Hematopoietic multipotent progenitor cell treated with erythropoietin and hydrocortisone succinate and interleukin-3 and kit ligand, for 6 days (in vitro differentiated cells): ENCODE data around the gene ACBD3.

Experiments used
- DNase-seq: peaks from one replicate; pipeline ENCODE4 v3.0.0-alpha.2; 2015

Gene ACBD3

DNA sequence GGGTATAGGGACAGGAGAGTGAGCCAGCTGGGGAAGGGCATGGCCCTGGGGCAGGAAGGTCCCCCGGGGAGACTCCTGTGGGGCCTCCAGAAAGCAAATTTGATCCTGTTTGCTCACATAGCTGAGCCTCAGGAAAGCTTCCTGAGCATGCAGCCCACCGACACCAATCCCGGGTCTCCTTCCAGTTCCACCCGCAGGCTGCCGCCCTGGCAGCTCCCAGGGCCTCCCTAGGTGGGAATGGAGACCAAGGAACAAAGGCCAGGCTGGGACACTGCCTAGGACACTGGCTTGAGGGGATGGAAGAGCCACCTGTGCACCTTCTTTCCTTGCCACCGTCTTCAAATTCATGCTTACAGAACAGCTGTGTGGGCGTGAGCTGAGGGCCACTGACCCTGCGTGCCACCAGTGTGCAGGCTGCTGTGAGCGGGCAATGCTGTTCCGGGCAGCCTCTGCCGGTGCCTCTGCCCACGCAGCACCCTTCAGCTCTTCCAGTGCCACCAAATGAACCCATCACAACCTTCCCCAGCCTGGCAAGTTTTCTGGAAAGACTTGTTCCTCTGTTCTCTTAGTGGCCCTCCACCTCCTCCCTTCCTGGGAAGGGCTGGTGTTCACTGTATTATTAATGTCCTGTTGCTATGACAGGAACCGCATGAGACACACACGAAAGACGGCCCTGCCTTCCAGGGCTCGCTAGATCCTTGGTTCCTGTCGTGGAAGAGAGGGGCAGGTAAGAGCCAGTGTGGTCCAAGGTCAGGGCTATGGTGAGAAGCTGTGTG lies 53.6 kb downstream of the ACBD3 start:
- no peak for DNase-seq

DNA sequence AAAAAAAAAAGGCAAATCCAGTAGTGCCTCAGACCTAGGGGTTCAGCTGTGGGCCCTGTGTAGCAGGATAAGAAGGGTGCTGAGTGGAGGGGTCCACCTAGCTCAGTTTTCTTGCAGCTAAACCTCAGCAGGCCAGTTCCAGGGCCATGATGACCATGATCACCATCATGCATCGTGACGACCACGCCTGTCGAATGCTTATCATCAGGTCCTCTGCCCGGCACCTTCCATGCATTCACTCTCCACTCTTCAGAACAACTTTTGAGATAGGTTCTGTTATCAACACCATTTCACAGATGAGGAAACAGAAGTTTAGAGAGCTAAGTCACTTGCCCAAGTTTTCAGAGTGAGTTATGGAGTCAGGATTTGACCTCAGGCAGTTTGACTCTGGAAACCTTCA lies 54.9 kb downstream of the ACBD3 start:
- DNase-seq, result peak; percentile 58

DNA sequence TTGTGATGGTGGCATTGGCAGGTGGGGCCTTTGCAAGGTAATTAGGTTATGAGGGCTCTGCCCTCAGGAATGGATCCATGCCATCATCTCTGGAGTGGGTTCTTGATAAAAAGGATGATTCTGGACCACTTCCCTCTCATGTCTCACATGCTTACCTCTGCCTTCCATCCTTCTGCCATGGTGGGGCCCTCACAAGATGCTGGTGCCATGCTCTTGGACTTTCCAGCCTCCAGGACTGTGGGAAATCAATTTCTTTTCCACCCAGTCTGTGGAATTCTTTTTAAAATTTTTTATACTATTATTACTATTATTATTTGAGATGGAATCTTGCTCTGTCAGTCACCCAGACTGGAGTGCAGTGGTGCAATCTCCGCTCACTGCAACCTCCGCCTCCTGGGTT lies 57.3 kb downstream of the ACBD3 start:
- DNase-seq, result no peak

DNA sequence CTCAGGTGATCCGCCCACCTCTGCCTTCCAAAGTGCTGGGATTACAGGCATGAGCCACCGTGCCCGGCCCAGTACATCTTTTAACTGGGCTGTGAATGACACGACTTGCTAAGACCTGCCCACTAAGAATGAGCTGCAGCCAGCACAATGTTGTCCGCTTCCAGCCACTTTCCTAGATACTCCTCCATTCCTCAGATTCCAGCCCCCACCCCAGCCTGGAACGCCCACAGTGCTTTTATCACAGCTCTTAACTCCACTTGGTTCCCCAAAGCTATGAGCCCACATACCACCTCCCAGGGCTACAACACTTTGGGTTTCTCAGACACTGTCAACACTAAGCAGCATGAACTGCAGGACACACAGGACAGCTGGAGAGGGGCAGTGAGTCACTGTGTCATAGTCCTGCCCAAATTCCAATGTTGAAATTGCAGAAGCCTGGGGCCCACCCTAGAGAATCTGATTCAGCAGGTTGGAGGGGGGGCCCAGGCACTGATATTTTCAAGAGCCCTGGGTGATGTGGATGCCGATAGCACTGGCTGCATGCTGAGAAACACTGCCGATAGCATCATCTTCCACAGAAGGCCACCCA lies 58.0 kb downstream of the ACBD3 start:
- no peak for DNase-seq

GRCh38 chr1:226126824-226127569 lies 59.5 kb downstream of the ACBD3 start:
- DNase-seq, result no peak

DNA sequence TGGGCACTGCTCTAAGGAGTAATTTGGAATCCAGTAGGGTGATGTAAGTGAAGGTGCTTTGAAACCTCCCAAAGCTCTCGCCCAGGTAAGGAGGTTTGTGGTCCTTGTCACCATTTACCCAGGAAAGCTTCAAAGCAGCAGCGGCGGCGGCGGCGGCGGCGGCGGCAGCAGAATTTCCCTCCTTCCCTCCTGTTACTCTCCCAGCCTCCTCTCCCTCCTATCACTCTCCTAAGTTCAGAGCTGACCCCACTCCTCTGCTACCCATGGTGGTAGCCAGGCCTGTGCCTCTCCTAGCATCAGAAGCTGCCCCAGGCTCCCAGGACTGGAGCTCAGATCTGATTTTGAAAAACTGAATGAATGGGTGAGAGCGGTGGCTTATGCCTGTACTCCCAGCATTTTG lies 60.7 kb downstream of the ACBD3 start:
- no peak for DNase-seq

DNA sequence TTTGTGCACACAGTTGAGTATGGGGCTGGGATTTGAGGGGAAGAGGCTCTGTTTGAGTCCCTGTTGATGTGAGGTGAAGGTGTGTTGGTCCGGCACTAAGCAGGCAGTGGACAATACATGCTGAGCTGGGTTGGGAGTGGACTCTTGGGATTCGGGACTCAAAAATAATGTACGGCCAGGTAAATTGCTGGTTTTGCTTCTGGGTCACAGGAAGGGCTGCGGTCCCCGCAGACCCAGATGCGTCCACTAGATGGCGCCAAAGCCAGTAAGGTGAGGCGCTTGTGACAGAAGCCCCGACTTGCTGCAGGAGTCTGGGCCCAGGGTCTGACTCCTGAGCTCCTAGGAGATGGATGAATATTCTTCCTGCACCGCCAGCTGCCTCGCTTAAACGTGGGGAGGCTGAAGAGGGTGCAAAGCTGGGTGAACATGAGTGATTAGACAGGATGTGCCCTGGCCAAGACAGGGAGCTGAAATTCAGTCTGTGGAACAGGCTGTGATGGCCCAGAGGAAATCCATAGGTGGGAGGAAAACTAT lies 61.4 kb downstream of the ACBD3 start:
- DNase-seq, result peak; percentile 87

- no peak for DNase-seq
Observed at GRCh38 chr1:226123591-226124471, 62.7 kb downstream of the ACBD3 start.

GRCh38 chr1:226123212-226123560 lies 63.4 kb downstream of the ACBD3 start:
- DNase-seq, result no peak

DNA sequence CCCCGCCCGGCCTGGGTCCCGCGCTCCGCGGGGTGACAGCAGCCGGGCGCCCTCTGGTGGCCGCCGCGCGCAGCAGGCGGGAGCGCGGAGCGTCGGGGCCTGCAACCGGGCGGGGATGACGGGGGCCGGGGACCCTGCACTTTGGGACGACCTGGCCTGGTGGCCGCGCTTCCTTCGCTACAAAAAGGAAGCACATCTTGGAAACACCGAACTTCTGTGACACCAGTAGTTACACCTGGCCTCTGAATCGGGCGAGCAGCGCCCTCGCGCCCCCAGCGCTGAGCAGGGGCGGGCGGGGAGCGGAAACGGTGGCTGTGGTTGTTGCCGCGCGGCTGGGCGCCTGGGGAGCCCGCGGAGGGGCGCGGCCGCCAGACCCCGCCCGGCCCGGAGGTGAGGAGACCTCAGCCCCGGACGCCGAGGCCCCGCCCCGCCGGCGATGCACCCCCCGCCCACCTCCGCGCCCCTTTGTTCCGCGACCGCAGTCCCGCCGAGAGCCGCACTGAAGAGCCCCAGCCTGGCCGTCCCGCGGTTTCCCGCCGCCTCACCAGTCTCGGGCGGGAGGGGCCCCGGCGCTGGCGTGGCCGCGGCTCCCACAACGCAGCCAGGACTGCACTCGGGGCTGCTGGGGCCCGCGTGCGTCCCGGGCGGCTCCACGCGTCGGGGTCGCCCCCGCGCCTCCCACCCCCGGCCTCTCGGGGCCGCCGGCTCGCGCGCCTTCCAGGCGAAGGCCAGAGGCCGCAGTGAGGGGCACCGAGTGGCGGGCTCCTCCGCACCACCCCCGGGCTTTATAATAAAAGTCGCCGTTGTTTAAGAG lies 64.7 kb downstream of the ACBD3 start:
- peak; percentile 76 for DNase-seq

DNA sequence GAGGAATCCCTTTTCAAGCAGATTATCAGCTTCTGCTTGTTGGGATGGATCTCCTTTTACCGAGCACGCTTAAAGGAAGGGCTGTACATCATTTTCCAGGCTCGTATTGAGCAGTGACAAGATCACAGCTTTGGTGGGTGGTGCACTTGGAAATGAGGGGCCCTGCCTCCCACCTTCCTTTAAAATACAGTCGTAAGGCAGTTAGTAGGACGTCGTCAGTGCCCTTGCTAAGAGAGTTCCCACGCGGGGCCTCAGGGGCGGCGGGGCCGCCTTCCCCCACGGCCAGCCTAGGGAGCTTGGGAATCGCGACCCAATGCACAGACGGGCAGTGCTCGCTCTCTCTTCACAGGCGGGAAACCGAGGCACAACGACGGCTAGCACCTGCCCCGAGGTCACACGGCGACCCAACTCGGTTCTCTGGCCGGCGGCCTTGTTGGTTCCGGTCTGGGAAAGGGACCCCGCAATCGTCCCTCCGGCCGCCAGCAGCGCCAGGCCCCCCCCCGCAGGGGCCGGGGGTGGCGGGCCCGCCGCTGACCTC lies 65.4 kb downstream of the ACBD3 start:
- no peak for DNase-seq

- DNase-seq, result no peak
Observed at GRCh38 chr1:226120398-226120797, 66.1 kb downstream of the ACBD3 start.

- DNase-seq, result no peak
Observed at GRCh38 chr1:226119169-226119568, 67.4 kb downstream of the ACBD3 start.

- DNase-seq, result no peak
Observed at GRCh38 chr1:226118357-226118756, 68.2 kb downstream of the ACBD3 start.

DNA sequence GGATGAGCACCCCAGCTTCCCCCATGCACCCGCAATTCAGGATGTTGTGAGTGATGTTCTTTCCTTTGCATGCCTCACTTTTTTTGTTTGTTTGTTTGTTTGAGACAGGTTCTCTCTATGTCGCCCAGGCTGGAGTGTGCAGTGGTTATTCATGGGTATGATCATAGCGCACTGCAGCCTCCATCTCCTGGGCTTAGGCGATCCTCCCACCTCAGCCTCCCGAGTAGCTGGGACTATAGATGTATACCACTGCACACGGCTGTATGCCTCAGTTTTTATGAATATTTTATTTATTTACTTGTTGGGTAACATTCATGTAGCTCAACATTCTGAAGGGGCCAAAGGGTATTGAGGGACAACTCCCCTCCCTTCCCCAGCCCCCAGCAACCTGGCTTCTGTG lies 69.2 kb downstream of the ACBD3 start:
- no peak for DNase-seq

GRCh38 chr1:226116673-226117072 lies 69.9 kb downstream of the ACBD3 start:
- DNase-seq, result no peak

DNA sequence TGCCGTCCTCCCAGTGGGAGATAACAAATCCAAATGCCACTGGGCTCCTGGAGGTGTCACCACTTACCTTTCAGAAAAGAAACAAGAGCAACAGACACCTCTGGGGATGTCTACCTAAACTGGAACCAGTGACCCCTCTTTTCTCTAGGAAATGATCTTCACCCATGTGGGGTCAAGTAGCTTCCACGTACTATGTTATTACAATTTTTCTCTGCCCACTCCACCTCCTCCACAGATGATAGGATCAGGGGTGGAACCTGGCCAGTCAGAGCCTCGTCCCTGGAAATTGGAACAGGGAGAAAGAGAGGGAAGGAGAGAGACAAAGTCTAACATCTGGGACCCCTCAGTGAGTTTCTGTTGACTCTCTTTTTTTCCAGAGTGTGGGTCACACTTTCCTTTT lies 73.9 kb downstream of the ACBD3 start:
- DNase-seq, result no peak

DNA sequence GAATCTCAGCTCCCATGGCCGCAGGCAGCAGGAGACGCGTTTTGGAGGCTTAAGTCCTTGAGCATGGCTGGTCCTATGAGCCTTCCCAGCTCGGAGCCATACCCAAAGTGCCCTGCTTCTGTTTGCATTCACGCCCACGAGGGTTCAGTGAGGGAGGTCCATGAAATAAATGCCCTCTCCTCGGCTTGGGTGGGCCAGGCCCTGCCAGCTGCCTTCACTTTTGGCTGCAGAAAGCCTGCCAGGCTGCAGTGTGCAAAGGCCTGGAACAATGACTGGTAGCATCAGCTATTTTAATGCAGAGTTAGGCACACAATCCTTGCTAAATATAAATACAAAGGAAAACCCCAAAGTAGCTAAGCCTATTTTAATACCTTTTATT lies 74.7 kb downstream of the ACBD3 start:
- DNase-seq, result no peak

DNA sequence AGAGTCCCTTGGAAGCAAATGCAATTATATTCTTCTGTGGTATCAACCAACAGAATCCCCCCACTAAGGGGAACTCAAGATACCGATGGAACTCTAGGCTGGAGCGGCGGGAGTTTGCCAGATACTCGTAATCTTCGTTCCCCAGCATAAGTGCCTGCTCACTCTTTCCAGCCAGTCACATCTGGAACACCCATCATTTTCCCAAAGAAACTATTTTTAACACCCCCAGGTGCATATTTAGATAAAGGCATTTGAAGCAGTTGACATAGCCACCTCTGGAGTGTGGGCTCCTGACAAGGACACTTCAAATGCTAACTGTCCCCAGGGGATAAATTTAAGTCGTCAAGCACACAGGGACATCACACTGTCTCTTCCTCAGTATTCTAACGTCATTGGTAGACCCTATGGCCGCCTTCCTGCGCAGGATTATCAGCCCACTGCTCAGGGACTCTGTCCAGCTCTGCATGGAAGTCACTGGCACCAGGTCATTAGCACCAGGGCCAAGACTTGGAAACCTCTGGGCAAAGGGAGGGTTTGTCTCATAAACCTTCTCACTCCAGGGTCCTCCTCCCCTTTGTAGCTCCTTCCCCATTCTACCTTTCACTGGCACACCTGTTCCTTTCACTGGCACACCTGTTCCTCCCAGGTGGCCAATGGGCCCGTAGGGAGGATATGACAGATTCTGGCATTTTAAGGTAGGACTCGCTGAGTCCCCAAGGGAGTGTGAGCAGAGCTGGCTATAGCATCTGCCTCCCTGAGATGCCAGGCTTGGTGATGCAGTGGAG lies 75.3 kb downstream of the ACBD3 start:
- DNase-seq, result peak; percentile 75

DNA sequence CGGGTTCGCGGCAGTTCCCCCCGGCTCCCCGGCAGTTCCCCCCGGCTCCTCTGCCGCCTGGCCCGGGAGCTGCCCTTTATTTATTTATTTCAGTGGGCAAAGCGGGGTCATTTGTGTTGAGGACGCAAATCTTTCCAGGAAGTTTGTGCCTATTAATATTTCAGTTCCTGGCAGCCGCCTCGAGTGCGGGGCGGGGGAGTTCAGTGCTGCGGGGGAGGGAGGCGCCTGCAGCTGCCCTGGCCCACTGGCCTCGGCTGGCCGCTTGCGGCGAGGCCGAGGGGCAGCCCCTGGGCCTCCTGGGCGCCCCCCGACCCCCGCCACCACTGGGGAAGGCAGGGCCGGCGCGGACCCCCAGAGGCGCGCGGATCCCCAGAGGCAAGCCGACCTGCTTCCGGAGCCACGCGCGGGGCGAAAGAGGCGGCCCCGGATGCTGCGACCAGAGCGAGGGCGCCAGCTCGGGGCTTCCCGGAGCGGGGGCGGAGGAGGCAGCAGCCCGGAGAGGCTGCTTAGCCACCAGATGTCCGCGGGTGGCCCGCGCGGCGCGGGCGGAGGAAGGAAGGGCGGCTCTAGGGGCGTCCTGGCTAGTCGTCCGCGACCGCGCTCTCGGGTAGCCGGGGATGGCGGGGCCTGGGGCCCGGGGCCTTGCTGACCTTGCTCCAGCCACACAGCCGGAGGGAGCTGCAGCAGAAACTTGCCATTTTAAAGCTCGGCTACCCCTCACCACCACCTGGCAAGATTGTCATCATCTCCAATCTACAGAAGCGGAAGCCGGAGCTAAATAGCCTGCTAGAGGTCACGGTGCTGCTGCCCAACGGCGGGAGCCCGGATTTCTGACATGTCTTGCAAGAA lies 76.1 kb downstream of the ACBD3 start:
- DNase-seq, result peak; percentile 64
